ENCODE measurements around the gene NOL3.

NOL3 gene

GRCh38 chr16:67199808-67200198, 29.5 kb downstream of the NOL3 start:
- no peak overlapping the region for H3K4me3 ChIP-seq (ENCODE audit: low read depth, low read length)
- TF ChIP-seq CTCF (IDR thresholded peaks at IDR 0.05; ENCODE audit: insufficient read depth, low read depth, low read length, missing control alignments), result no peak
- no peak for DNase-seq (ENCODE audit: low read depth)

- H3K4me3 ChIP-seq (ENCODE audit: low read depth, low read length), result no peak overlapping the region
- TF ChIP-seq CTCF (IDR thresholded peaks at IDR 0.05; ENCODE audit: insufficient read depth, low read depth, low read length, missing control alignments), result no peak
- DNase-seq (ENCODE audit: low read depth), result no peak
Observed at GRCh38 chr16:67200491-67200890, 30.2 kb downstream of the NOL3 start.

GRCh38 chr16:67201411-67202345, 31.3 kb downstream of the NOL3 start:
- no peak for TF ChIP-seq CTCF (IDR thresholded peaks at IDR 0.05; ENCODE audit: insufficient read depth, low read depth, low read length, missing control alignments)
- no peak overlapping the region for H3K4me3 ChIP-seq (ENCODE audit: low read depth, low read length)
- DNase-seq (ENCODE audit: low read depth), result no peak

GRCh38 chr16:67202426-67202825, 32.1 kb downstream of the NOL3 start:
- TF ChIP-seq CTCF (IDR thresholded peaks at IDR 0.05; ENCODE audit: insufficient read depth, low read depth, low read length, missing control alignments), result no peak
- DNase-seq (ENCODE audit: low read depth), result no peak
- H3K4me3 ChIP-seq (ENCODE audit: low read depth, low read length), result no peak overlapping the region

- H3K4me3 ChIP-seq (ENCODE audit: low read depth, low read length), result no peak overlapping the region
- TF ChIP-seq CTCF (IDR thresholded peaks at IDR 0.05; ENCODE audit: insufficient read depth, low read depth, low read length, missing control alignments), result no peak
- DNase-seq (ENCODE audit: low read depth), result no peak
Observed at GRCh38 chr16:67202956-67203493, 32.7 kb downstream of the NOL3 start.

GRCh38 chr16:67204076-67204475, 33.7 kb downstream of the NOL3 start:
- no peak for TF ChIP-seq CTCF (IDR thresholded peaks at IDR 0.05; ENCODE audit: insufficient read depth, low read depth, low read length, missing control alignments)
- H3K4me3 ChIP-seq (ENCODE audit: low read depth, low read length), result no peak overlapping the region
- DNase-seq (ENCODE audit: low read depth), result no peak

Measured in GM12865 (cell line).